ENCODE data around the gene PLGLB2.
"Not testable (repeated sequence)": the region's sequence is repeated elsewhere in the genome, so short reads cannot be mapped to it uniquely, and the experiment has no call there.

The PLGLB2 gene

DNA sequence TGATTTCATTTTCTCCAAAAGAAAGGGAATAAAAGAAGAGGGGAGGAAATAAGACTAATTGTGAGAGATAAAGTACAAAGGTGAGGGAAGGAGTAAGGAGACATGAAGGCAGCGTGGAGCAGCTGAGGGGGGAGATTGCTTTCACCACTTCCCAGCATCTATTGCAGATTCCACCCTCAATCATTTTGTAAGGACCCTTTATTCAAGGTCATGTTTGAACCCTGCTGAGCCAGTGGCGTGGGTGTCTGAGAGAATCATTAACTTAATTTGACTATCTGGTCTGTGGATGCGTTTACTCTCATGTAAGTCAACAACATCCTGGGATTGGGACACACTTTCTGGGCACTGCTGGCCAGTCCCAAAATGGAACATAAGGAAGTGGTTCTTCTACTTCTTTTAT, at the start of gene PLGLB2:
TSS of gene PLGLB2 (plus strand) at position 297 of the 400 bp plus-strand sequence. CDS start at position 364, 67 bp downstream.
- DNase-seq (ENCODE audit: low read depth) = not testable (repeated sequence)

DNA sequence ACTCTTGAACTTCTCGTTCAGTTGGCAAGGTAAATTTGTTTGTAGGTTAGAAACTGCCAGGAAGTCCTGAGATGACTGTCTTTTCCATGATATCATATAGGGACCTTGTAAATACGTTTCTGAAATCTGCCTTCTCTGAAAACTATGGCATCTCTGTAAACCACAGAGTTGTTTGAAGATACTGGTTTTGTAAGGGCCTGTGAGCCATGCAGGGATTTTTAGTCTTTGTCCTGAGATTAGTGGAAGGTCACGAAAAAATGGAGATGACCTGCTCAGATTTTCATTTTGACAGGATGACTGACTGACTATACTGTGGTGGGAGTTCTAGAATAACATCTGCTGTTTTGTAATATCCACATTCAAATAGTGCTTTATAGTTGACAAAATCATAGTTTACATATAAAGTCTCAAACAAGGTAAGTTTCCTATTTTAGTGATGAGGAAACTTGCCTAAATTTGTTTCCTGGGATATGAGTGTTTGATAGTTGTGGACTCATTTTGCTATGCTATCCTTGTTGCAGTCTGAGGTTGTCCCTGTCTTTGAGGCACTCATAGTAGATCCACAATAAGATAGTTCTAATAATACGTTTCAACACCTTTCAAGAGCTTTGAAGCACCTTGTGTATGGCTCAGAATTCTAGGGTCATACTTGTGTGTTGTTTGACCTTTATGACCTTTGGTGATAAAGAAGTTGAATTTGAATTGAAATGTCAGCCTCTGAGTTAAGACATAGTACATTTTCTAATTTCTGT, 43.1 kb upstream of the PLGLB2 start:
- not testable (repeated sequence) for DNase-seq (ENCODE audit: low read depth)

DNA sequence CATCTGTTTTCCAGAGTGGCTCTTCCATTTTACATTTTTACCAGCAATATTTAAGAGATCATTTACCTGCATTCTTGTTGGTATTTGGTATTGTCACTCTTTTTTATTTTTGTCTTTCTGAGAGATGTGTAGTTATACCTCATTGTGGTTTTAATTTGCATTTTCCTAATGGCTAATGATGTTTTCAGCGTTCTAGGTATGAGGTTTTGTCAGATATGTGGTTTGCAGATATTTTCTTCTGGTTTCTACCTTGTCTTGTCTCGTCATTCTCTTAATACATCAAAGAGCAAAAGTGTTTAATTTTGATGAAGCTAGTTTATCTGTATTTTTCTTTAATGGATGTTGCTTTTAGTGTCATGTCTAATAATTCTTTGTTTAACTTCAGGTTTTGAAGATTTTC, 39.5 kb upstream of the PLGLB2 start:
- DNase-seq (ENCODE audit: low read depth) = not testable (repeated sequence)

DNA sequence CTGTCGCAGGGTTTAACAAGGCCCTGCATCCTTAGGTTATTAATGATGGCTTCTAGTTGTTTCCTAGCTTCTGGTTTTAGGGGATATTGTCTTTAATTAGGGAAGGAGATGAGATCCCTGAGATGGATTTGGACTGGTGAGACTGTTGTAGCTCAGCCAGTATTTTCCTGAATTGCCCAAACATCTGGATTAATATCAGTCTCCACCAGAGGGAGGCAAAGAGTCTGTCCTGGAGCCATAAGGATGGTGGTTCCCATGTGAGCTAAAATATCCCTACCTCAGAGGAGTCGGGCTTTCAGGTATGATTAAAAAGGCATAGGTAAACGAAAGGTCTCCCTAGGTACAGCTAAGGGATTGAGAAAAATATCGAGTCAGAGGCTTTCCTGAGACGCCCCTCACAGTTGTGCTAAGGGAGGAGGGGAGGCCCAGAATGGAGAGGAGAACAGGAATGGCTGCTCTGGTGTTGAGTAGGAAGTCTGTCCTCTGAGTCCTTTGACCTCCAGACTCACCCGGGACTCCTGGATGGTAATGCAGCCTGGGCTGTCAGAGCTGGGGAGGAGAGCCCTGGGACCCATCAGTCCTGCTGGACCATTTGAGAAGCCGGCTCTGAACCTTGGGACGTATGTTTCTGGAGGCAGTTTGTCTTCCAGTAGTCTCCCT, 19.8 kb upstream of the PLGLB2 start:
- DNase-seq (ENCODE audit: low read depth) = not testable (repeated sequence)

DNA sequence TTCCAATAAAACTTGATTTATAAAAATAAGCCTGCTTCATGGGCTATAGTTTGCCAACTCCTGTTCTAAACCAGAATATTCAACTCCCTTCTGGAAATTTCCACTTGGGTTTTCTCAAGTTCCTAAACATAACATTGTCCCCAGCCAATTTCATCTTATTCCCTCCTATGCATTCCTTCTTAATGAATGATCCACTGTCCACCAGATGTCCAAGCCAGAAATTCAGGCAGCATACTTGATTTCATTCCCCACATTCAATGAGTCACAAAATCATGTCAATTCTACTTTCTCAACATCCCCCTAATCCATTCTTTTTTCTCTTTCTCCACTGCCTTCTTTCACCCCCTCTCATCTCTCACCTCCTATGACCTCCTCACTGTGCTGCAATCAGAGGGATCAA, 7.0 kb upstream of the PLGLB2 start:
- DNase-seq (ENCODE audit: low read depth) = not testable (repeated sequence)

DNA sequence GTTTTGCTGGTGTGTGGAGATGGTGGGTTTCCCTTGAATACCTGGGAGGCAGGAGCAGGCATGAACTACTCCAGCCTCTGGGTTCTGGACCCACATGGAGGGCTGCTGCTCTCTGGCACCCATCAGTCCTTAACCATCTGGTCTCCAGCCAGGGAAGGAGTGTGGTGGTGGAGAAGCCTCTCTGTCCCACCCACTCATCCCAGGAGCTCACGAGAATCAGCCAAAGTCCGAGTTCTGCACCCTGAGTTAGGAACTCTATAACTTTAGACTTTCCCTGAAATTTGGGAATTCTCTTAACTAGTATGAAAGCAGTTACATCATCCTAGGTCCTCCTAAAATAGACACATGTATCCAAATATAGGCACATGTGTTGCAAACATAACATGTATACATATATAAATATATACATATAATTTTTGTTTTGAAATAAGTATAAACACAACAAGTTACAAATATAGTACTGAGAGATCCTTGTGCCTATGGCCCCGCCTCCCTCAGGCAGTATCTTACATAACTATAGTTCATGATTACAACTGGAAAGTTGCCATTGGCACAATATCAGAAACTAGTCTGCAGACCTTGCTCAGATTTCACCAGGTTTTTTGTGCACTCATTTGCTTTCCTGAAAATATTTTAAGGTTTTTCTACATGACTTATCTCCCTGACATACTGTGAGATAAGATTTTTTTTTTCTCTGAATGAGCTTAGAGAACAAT, 5.3 kb upstream of the PLGLB2 start:
- DNase-seq (ENCODE audit: low read depth) = not testable (repeated sequence)

DNA sequence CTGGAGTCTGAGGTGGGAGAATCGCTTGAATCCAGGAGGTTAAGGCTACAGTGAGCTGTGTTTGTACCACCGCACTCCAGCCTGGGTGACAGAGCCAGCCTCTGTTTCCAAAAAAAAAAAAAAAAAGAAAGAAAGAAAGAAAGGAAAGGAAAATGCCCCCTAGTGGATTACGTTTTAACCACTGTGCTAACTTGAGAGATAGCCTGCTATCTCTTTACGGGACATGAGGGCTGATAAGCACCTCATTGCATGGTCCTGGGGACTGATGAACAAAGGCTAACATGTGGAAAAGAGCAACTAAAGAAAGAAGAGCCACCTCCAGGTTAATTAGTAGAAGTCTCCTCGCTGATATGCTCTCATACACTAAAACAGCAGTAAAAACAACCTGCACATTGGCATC, 4.2 kb upstream of the PLGLB2 start:
- not testable (repeated sequence) for DNase-seq (ENCODE audit: low read depth)

DNA sequence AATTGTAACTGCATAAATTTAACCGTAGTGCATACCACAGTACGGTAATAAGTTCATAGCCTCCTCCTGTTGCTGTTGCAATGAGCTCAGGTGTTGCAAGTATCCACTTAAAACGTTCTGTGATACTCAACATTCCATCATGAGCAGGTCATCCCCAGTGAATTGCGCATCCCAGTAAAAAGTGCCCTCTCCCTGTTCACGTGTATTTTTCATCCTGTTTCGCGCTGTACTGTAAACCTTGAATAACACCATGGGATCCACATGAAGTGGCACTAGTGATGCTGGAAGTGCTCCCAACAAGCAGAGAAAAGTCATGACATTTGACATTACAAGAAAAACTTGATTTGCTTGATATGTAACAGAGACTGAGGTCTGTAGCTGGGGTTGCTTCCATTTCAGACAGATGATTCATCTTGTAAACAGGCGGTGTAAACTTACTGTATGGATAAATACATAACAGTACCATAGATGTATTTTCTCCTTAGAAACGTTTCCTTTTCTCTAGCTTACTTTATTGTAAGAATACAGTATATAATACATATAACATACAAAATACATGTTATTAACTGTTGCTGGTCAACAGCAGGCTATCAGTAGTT, 2.4 kb upstream of the PLGLB2 start:
- not testable (repeated sequence) for DNase-seq (ENCODE audit: low read depth)

DNA sequence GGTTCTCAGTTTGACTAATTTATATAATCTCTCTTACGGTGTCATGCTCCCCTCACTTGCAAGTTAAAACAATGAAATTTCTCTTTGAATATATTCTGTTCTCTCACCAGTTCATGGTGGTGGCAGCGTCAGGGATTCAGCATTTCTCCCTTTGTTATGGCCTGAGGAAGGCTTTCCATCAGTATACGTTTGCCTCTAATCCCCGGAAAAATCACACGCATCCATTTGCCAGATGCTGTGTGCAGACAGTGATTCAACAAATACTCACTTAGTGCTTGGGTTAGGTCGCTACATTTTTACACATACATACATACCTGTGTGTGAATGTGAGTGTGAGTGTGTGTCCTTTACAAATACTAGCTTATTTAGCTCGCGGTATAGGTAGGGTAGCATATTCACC, 637 bp downstream of the PLGLB2 start:
- not testable (repeated sequence) for DNase-seq (ENCODE audit: low read depth)

DNA sequence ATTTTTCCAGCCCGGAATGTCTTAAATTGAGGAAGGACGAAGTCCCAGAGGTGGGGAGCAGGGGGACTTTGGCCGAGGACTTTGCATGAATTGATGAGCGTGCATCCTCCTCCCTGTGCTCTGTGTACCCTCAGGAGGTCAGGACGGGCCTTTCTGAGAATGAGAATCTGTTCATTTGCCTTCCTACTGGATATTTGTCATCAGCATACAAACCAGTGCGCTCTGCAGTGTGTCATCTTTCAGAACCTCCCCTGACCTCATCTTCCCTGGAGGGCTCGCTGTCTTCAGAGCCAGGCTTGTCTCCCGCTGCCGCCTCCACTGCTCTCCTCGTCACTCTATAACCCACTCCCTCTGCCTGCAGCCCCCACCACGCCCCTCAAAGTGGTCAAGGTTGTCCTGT, 2.7 kb downstream of the PLGLB2 start:
- DNase-seq (ENCODE audit: low read depth) = not testable (repeated sequence)

DNA sequence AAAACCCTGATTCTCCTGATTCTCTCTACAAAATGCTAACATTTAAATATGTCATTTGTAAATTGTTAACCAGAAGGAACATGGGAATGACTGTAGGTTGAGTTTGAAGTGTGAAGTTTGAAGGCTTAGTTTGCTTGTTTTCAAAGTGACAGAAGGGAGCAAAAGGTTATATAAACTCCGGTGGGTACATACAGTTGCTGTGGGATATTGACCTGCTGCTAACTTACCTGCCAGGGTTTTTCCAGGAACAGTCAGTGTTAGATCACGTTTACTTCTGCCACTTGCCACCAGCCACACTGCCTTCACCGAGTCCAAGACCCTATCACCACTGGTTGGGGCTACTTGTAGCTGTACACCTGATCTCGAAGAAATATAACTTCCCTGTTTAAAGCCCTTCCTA, 6.9 kb downstream of the PLGLB2 start:
- not testable (repeated sequence) for DNase-seq (ENCODE audit: low read depth)
